ENCODE results near the gene OST4.

- TF ChIP-seq CBX8 (IDR thresholded peaks at IDR 0.05) (no peak), POLR2A (IDR thresholded peaks at IDR 0.05; ENCODE audit: low read length) (no peak), KDM1A (IDR thresholded peaks at IDR 0.05; ENCODE audit: low read depth) (no peak), CHD2 (IDR thresholded peaks at IDR 0.05; ENCODE audit: low read length, partially characterized antibody) (no peak), CEBPB (IDR thresholded peaks at IDR 0.05) (no peak), CTCF (IDR thresholded peaks at IDR 0.05) (no peak), RAD21 (conservative IDR thresholded peaks at IDR 0.05 in 1 of 2, IDR thresholded peaks at IDR 0.05 in 1 of 2) (no peak), EP300 (IDR thresholded peaks at IDR 0.05) (no peak), BHLHE40 (IDR thresholded peaks at IDR 0.05; ENCODE audit: low read depth, low read length) (no peak), GATA3 (IDR thresholded peaks at IDR 0.05; ENCODE audit: borderline replicate concordance) (no peak), FOSL2 (IDR thresholded peaks at IDR 0.05) (no peak), FOSL2 (CRISPR knock-in tag; IDR thresholded peaks at IDR 0.05) (no peak)
- TF ChIP-seq, protein P1, sequence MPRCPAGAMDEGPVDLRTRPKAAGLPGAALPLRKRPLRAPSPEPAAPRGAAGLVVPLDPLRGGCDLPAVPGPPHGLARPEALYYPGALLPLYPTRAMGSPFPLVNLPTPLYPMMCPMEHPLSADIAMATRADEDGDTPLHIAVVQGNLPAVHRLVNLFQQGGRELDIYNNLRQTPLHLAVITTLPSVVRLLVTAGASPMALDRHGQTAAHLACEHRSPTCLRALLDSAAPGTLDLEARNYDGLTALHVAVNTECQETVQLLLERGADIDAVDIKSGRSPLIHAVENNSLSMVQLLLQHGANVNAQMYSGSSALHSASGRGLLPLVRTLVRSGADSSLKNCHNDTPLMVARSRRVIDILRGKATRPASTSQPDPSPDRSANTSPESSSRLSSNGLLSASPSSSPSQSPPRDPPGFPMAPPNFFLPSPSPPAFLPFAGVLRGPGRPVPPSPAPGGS (IDR thresholded peaks at IDR 0.05), result no peak
- TF ChIP-seq, protein P2, sequence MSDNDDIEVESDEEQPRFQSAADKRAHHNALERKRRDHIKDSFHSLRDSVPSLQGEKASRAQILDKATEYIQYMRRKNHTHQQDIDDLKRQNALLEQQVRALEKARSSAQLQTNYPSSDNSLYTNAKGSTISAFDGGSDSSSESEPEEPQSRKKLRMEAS (IDR thresholded peaks at IDR 0.05), result no peak
- TF ChIP-seq, protein P3, sequence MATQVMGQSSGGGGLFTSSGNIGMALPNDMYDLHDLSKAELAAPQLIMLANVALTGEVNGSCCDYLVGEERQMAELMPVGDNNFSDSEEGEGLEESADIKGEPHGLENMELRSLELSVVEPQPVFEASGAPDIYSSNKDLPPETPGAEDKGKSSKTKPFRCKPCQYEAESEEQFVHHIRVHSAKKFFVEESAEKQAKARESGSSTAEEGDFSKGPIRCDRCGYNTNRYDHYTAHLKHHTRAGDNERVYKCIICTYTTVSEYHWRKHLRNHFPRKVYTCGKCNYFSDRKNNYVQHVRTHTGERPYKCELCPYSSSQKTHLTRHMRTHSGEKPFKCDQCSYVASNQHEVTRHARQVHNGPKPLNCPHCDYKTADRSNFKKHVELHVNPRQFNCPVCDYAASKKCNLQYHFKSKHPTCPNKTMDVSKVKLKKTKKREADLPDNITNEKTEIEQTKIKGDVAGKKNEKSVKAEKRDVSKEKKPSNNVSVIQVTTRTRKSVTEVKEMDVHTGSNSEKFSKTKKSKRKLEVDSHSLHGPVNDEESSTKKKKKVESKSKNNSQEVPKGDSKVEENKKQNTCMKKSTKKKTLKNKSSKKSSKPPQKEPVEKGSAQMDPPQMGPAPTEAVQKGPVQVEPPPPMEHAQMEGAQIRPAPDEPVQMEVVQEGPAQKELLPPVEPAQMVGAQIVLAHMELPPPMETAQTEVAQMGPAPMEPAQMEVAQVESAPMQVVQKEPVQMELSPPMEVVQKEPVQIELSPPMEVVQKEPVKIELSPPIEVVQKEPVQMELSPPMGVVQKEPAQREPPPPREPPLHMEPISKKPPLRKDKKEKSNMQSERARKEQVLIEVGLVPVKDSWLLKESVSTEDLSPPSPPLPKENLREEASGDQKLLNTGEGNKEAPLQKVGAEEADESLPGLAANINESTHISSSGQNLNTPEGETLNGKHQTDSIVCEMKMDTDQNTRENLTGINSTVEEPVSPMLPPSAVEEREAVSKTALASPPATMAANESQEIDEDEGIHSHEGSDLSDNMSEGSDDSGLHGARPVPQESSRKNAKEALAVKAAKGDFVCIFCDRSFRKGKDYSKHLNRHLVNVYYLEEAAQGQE (IDR thresholded peaks at IDR 0.05), result no peak
Observed at GRCh38 chr2:27093430-27094352, 22.2 kb upstream of the OST4 start.

Measured in A549 (cell line).